HepG2 (cell line): ENCODE data around the gene ZBTB7B. TPM values are rescaled to one million over a fixed set of nuclear protein-coding genes. Genes with fewer than 3 reads are reported as not detected.
A peak's percentile ranks its signal among the peaks of the same experiment; 100 is the strongest.

Source experiments
- ADNP ChIP-seq: sonication (generic); formaldehyde crosslinking; IDR thresholded peaks from 2 replicates; pipeline ENCODE4 v1.4.0; 2020; ENCODE audit warnings: missing genetic modification reagents
- ATF7 ChIP-seq, 2 experiments: fragments of 450-650 bp in 1 of 2; sonication (generic) in 1 of 2; formaldehyde crosslinking in 1 of 2; IDR thresholded peaks; 2 replicates each; pipeline versions ENCODE4 v1.4.0 to v1.6.1; 2016 to 2020; ENCODE audit warnings: antibody characterized with exemption in 1 of 2, mild to moderate bottlenecking in 1 of 2, missing genetic modification reagents in 1 of 2
- BCL6 ChIP-seq: IDR thresholded peaks from 2 replicates; pipeline ENCODE4 v1.6.1; 2016; ENCODE audit warnings: missing genetic modification reagents, missing compliant biosample characterization
- CHCHD3 ChIP-seq: sonication (generic); formaldehyde crosslinking; IDR thresholded peaks from 2 replicates; pipeline ENCODE4 v1.8.0; 2022; ENCODE audit warnings: mild to moderate bottlenecking, missing genetic modification reagents, moderate library complexity
- DNMT3B ChIP-seq: conservative IDR thresholded peaks from 2 replicates; pipeline ENCODE4 v1.6.1; 2016; ENCODE audit warnings: missing biosample characterization, control low read depth
- GMEB2 ChIP-seq: IDR thresholded peaks from 2 replicates; pipeline ENCODE4 v1.6.1; 2016; ENCODE audit warnings: missing biosample characterization, missing genetic modification reagents, low read depth
- HDAC2 ChIP-seq: sonication (generic); formaldehyde crosslinking; IDR thresholded peaks from 2 replicates; pipeline ENCODE4 v1.4.0; 2020; ENCODE audit warnings: missing genetic modification reagents
- IKZF1 ChIP-seq: fragments of 450-650 bp; IDR thresholded peaks from 2 replicates; pipeline ENCODE4 v1.7.1; 2016
- KLF11 ChIP-seq: IDR thresholded peaks from 2 replicates; pipeline ENCODE4 v1.6.1; 2016; ENCODE audit warnings: missing compliant biosample characterization
- MXI1 ChIP-seq: IDR thresholded peaks from 3 replicates; pipeline ENCODE4 v1.6.1; 2012; ENCODE audit warnings: low read depth, low read length, inconsistent platforms, borderline replicate concordance
- MYPOP ChIP-seq: sonication (generic); formaldehyde crosslinking; IDR thresholded peaks from 2 replicates; pipeline ENCODE4 v1.8.1; 2023; ENCODE audit warnings: mild to moderate bottlenecking, moderate library complexity, missing genetic modification reagents
- NFKBIZ ChIP-seq: IDR thresholded peaks from 2 replicates; pipeline ENCODE4 v1.6.1; 2018; ENCODE audit warnings: missing genetic modification reagents, missing compliant biosample characterization
- NR2F1 ChIP-seq, 2 experiments: fragments of 450-650 bp in 1 of 2; formaldehyde crosslinking in 1 of 2; IDR thresholded peaks; 2 replicates each; pipeline versions ENCODE4 v1.5.0 to v1.6.1; 2016 to 2020; ENCODE audit warnings: mild to moderate bottlenecking in 1 of 2, missing compliant biosample characterization in 1 of 2, missing genetic modification reagents in 1 of 2, moderate library complexity in 1 of 2
- NR3C1 ChIP-seq: sonication (generic); formaldehyde crosslinking; IDR thresholded peaks from 2 replicates; pipeline ENCODE4 v1.4.0; 2020; ENCODE audit warnings: missing genetic modification reagents
- PBX2 ChIP-seq: IDR thresholded peaks from 2 replicates; pipeline ENCODE4 v1.6.1; 2016; ENCODE audit warnings: control low read depth
- RBAK ChIP-seq: sonication (generic); formaldehyde crosslinking; IDR thresholded peaks from 2 replicates; pipeline ENCODE4 v1.5.1; 2020; ENCODE audit warnings: mild to moderate bottlenecking, missing genetic modification reagents
- RXRB ChIP-seq: IDR thresholded peaks from 2 replicates; pipeline ENCODE4 v1.6.1; 2016; ENCODE audit warnings: borderline replicate concordance, missing genetic modification reagents, missing compliant biosample characterization
- ZFP36L2 ChIP-seq: sonication (generic); formaldehyde crosslinking; IDR thresholded peaks from 2 replicates; pipeline ENCODE4 v1.4.0; 2020; ENCODE audit warnings: missing genetic modification reagents
- ZNF136 ChIP-seq: sonication (generic); formaldehyde crosslinking; IDR thresholded peaks from 2 replicates; pipeline ENCODE4 v1.8.1; 2022; ENCODE audit warnings: low read depth, mild to moderate bottlenecking, moderate library complexity, missing genetic modification reagents
- ZNF280B ChIP-seq: sonication (generic); formaldehyde crosslinking; IDR thresholded peaks from 2 replicates; pipeline ENCODE4 v1.5.0; 2020; ENCODE audit warnings: missing genetic modification reagents, mild to moderate bottlenecking, borderline replicate concordance
- ZNF530 ChIP-seq: sonication (generic); formaldehyde crosslinking; IDR thresholded peaks from 2 replicates; pipeline ENCODE4 v1.5.0; 2020; ENCODE audit warnings: low read depth, mild to moderate bottlenecking, missing genetic modification reagents
- ZNF558 ChIP-seq: sonication (generic); formaldehyde crosslinking; IDR thresholded peaks from 2 replicates; pipeline ENCODE4 v1.9.0; 2022; ENCODE audit warnings: mild to moderate bottlenecking, missing genetic modification reagents, borderline replicate concordance
- ZNF691 ChIP-seq: sonication (generic); formaldehyde crosslinking; IDR thresholded peaks from 2 replicates; pipeline ENCODE4 v1.4.0; 2020; ENCODE audit warnings: missing genetic modification reagents, low read depth, mild to moderate bottlenecking, borderline replicate concordance
- polyA plus RNA-seq, 8 experiments: library from polyadenylated mRNA; depleted of rRNA in 3 of 8; stranded (reverse) in 7 of 8; unstranded in 1 of 8; fragments of >200 nt; fragmentation: Illumina TruSeq in 4 of 8; extraction: Trizol in 4 of 8; gene quantifications; 2 replicates each; pipeline versions ENCODE4 v1.2.1 to v1.2.3, GENCODE V29; 2011 to 2016; ENCODE audit warnings: low read depth in 4 of 8, missing spikeins in 1 of 8, mixed read lengths in 1 of 8; ENCODE audit not compliant: insufficient read depth in 1 of 8
- total RNA-seq, 5 experiments: library from RNA; depleted of rRNA; stranded (reverse); fragments of >200 nt; fragmentation: Illumina TruSeq; extraction: Trizol; gene quantifications; 2 replicates each; pipeline ENCODE4 v1.2.3, GENCODE V29; 2016; ENCODE audit warnings: low read depth in 1 of 5

ZBTB7B gene
- total and polyA plus RNA-seq, 2 of the 13 experiments (the other 11 are each of a cell fraction or from before 2014, with no cell fraction given): 15.5 to 17.5 TPM

GRCh38 chr1:154961207-154962155 is 41.1 kb upstream of the ZBTB7B start, which contains the start of gene PYGO2 (continued):
- TF ChIP-seq ZNF280B: peak; percentile 71; the same call in 1 of the 2 replicates
- no peak for TF ChIP-seq ZNF136 (CRISPR knock-in tag)
- TF ChIP-seq PBX2 (CRISPR knock-in tag): no peak
- TF ChIP-seq ZNF558 (CRISPR knock-in tag): peak; percentile 44; the same call in 1 of the 2 replicates
- no peak for TF ChIP-seq NR3C1
- peak; percentile 51 for TF ChIP-seq RXRB
- no peak for TF ChIP-seq NFKBIZ (CRISPR knock-in tag)
- TF ChIP-seq ZNF530: no peak
- TF ChIP-seq ZFP36L2 (CRISPR knock-in tag): 0 out of 2 replicates have a peak, but pooled peaks have one; percentile 20
- TF ChIP-seq DNMT3B (CRISPR knock-in tag): no peak
- TF ChIP-seq GMEB2 (CRISPR knock-in tag): no peak
- TF ChIP-seq RBAK (CRISPR knock-in tag): no peak
- no peak for TF ChIP-seq CHCHD3
- no peak; the same call in 1 of the 2 replicates for TF ChIP-seq ZNF691
- 0 out of 3 replicates have a peak, but pooled peaks have one; percentile 61 for TF ChIP-seq MXI1
- 0 out of 4 replicates have a peak, but pooled peaks of 1 of the 2 experiments have one; percentile 3 for TF ChIP-seq NR2F1 (CRISPR knock-in tag; IDR thresholded peaks at IDR 0.05)
- no peak for TF ChIP-seq IKZF1
- TF ChIP-seq KLF11 (CRISPR knock-in tag): no peak
- TF ChIP-seq HDAC2: no peak
- peak; percentile 24; the same call in 1 of the 2 replicates for TF ChIP-seq BCL6 (CRISPR knock-in tag)
- TF ChIP-seq ATF7 (IDR thresholded peaks at IDR 0.05): no peak
- TF ChIP-seq ATF7 (CRISPR knock-in tag; IDR thresholded peaks at IDR 0.05): 0 out of 2 replicates have a peak, but pooled peaks have one; percentile 51
- no peak for TF ChIP-seq ADNP (CRISPR knock-in tag)
- TF ChIP-seq MYPOP: peak; percentile 93
